Osteocyte (in vitro differentiated cells): Measurements from ENCODE around the gene TCF19. TPM values are rescaled to one million over a fixed set of nuclear protein-coding genes. Genes with fewer than 3 reads are reported as not detected.

Source experiments
- DNase-seq: peaks from one replicate; pipeline ENCODE4 v3.0.0; 2021; ENCODE audit warnings: mixed read lengths; ENCODE audit not compliant: unreplicated experiment; ENCODE audit errors: extremely low spot score
- H3K27ac Mint-ChIP-seq: one replicate; pipeline ENCODE4 v1.8.0; 2021; ENCODE audit warnings: mild to moderate bottlenecking, mixed read lengths; ENCODE audit not compliant: unreplicated experiment
- H3K27me3 Mint-ChIP-seq: one replicate; pipeline ENCODE4 v1.8.0; 2021; ENCODE audit warnings: mixed read lengths; ENCODE audit not compliant: unreplicated experiment
- H3K36me3 Mint-ChIP-seq: one replicate; pipeline ENCODE4 v1.8.0; 2021; ENCODE audit warnings: mixed read lengths; ENCODE audit not compliant: unreplicated experiment
- H3K4me1 Mint-ChIP-seq: one replicate; pipeline ENCODE4 v1.8.0; 2021; ENCODE audit warnings: mixed read lengths; ENCODE audit not compliant: unreplicated experiment
- H3K4me3 Mint-ChIP-seq: one replicate; pipeline ENCODE4 v1.8.0; 2021; ENCODE audit warnings: mild to moderate bottlenecking, moderate library complexity, mixed read lengths; ENCODE audit not compliant: unreplicated experiment
- H3K9me3 Mint-ChIP-seq: one replicate; pipeline ENCODE4 v1.8.0; 2021; ENCODE audit warnings: mixed read lengths; ENCODE audit not compliant: unreplicated experiment
- total RNA-seq: library from RNA; stranded (reverse); gene quantifications from 2 replicates; pipeline ENCODE4 v1.2.1, GENCODE V29; 2021
- TF ChIP-seq, protein P1 (sequence below): fragments of 200-600 bp; sonication (generic); IDR thresholded peaks from 2 replicates; pipeline ENCODE4 v1.5.0; 2021; ENCODE audit warnings: antibody characterized with exemption, mild to moderate bottlenecking, moderate library complexity

Gene TCF19
- total RNA-seq, 1 donor from 2014 or later: 8.8 TPM

DNA sequence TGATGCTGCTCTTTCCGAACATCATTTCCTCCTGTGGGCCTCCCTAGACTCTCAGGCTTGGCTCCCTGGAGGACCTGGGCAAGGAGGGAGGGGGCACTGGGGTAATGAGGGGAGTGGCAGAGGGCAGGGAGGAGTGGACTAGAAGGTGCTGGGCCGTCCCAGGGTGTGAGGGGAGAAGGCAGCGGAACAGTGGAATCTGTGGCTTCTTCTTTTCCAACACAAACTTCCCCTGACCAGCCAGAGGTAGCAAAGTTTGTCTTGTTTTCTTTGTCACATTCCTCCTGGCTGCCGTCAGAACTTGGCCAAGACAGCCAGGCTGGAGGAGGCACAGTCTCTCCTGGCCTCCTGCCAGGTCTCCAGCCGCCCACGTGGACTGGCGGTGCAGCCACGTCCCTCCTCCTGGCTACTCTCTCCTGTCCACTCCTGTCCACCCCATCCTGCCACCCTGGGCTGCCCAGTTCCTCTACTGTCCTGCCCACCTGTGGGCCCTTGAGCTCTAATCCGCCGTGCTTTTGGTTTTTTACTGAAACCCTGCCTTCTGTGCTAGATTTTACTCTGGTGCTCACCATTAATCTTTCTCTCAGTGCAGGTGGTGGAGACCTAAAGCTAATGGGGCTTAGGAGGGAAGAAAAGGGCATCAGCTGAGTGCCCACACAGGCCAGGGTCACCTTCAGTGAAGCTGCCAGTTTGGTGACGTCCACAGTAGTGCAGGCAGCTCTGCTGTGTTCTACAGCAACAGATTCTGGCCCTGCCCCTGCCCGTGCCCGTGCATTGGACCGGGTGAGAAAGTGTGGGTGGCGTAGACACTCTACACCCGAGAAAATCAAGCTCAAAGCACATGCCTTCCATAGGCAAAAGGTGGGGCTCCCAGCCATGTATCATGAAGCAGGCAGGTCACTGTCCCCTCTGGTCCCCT lies 35.3 kb upstream of the TCF19 start:
- H3K27me3 Mint-ChIP-seq: peaks cover 3% of the 10 kb centered on the region

DNA sequence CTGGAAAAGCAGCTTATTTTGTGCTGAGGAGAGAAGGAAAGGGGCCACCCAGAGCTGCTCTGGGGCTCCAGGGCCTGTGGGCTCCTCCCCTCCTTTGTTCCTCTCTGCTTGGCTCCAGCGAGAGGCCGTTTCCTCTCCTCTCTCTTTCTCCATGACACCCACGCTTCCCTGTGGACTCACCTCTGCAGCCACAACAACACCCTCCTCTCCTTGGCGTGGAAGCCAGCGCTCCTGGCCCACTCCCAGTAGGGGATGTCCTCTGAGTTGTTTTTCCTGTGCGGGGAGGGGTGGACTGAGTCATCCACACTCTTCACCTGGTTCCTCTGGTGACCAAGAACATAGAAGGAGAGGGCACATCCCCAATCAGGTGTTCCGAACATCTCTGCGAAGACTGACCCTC lies 33.2 kb upstream of the TCF19 start:
- no peak for DNase-seq
- Mint-ChIP-seq H3K4me1 (peaks cover 33% of the 10 kb centered on the region), H3K9me3 (no peaks in the 10 kb centered on the region), H3K27me3 (peaks cover 16% of the 10 kb centered on the region), H3K36me3 (no peaks in the 10 kb centered on the region), H3K4me3 (no peak overlapping the region), H3K27ac (no peak overlapping the region)
- TF ChIP-seq, protein P1, sequence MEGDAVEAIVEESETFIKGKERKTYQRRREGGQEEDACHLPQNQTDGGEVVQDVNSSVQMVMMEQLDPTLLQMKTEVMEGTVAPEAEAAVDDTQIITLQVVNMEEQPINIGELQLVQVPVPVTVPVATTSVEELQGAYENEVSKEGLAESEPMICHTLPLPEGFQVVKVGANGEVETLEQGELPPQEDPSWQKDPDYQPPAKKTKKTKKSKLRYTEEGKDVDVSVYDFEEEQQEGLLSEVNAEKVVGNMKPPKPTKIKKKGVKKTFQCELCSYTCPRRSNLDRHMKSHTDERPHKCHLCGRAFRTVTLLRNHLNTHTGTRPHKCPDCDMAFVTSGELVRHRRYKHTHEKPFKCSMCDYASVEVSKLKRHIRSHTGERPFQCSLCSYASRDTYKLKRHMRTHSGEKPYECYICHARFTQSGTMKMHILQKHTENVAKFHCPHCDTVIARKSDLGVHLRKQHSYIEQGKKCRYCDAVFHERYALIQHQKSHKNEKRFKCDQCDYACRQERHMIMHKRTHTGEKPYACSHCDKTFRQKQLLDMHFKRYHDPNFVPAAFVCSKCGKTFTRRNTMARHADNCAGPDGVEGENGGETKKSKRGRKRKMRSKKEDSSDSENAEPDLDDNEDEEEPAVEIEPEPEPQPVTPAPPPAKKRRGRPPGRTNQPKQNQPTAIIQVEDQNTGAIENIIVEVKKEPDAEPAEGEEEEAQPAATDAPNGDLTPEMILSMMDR: no peak

More for the DNA sequence above, 35.3 kb upstream of the TCF19 start:
- H3K4me3 Mint-ChIP-seq: no peak overlapping the region
- peak; percentile 93 for DNase-seq
- H3K4me1 Mint-ChIP-seq: peaks cover 31% of the 10 kb centered on the region
- TF ChIP-seq, protein P1: no peak
- no peaks in the 10 kb centered on the region for H3K9me3 Mint-ChIP-seq
- no peaks in the 10 kb centered on the region for H3K36me3 Mint-ChIP-seq
- peak overlapping the region; percentile 83 for H3K27ac Mint-ChIP-seq

DNA sequence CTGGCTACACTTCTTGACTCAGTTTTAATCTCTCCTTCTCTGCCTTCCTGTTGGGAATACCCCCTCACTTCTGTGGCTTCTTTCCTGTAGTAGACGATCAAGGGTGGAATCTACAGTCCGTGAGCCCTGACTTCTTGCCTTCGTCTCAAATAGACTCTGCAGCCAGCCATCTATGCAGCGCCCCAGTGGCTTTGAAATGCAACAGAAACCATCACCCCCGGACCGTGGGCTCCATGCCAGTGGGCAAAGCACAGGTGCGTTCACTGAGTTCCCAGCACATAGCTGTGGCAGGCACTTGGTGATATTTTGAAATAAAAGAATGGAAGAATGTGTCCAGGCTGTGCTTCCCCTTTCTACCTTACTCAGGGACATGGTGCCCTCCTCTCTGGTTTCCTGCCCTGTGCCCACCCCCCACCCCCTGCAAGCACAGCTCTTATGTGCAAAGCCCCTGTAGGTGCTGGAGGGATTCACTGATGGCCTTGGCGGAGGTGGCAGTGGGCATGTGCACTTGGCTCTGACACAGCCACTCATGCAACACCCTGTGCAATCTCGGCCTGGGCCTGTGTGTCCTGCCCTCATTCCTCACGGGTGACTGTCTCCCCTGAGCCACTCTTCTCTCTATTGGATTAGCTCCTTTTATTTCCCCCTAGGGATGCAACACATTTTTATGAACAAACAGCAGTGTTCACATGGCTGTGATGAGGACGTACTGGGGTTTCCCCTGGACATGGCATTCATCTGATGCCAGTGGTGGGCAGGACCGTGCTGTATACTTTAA lies 32.6 kb upstream of the TCF19 start:
- H3K4me1 Mint-ChIP-seq: peaks cover 33% of the 10 kb centered on the region
- TF ChIP-seq, protein P1: no peak
- H3K27me3 Mint-ChIP-seq: peaks cover 16% of the 10 kb centered on the region
- H3K27ac Mint-ChIP-seq: no peak overlapping the region
- no peak for DNase-seq
- H3K4me3 Mint-ChIP-seq: no peak overlapping the region
- H3K36me3 Mint-ChIP-seq: no peaks in the 10 kb centered on the region
- H3K9me3 Mint-ChIP-seq: no peaks in the 10 kb centered on the region

- no peaks in the 10 kb centered on the region for H3K9me3 Mint-ChIP-seq
- H3K27me3 Mint-ChIP-seq: peaks cover 16% of the 10 kb centered on the region
- H3K4me3 Mint-ChIP-seq: no peak overlapping the region
- TF ChIP-seq, protein P1: no peak
- H3K27ac Mint-ChIP-seq: no peak overlapping the region
- no peaks in the 10 kb centered on the region for H3K36me3 Mint-ChIP-seq
- DNase-seq: no peak
- H3K4me1 Mint-ChIP-seq: peaks cover 33% of the 10 kb centered on the region
Measured at GRCh38 chr6:31126396-31127175, 31.8 kb upstream of the TCF19 start.
